Activated T-helper 17 cell treated with anti-CD3 and anti-CD28 coated beads, Interleukin-2, amount 50 U/mL, for 72 hours (primary cell): Measurements from ENCODE around the gene IL18RAP. TPM values are rescaled to one million over a fixed set of nuclear protein-coding genes. Genes with fewer than 3 reads are reported as not detected.

ENCODE experiments used
- ATAC-seq: fragments of 150-1000 bp; cut with Tn5 transposase; replicated peaks from 2 replicates; pipeline ENCODE4 v1.10.0; 2021; ENCODE audit warnings: mild to moderate bottlenecking, moderate library complexity
- H3K27ac Mint-ChIP-seq: one replicate; pipeline ENCODE4 v1.8.0; 2022; ENCODE audit warnings: mixed read lengths
- H3K27me3 Mint-ChIP-seq: one replicate; pipeline ENCODE4 v1.8.0; 2022; ENCODE audit warnings: mixed read lengths
- H3K36me3 Mint-ChIP-seq: one replicate; pipeline ENCODE4 v1.8.0; 2022; ENCODE audit warnings: low read depth, mild to moderate bottlenecking, mixed read lengths
- H3K4me1 Mint-ChIP-seq: one replicate; pipeline ENCODE4 v1.8.0; 2022; ENCODE audit warnings: mixed read lengths
- H3K4me3 Mint-ChIP-seq: one replicate; pipeline ENCODE4 v1.8.0; 2022; ENCODE audit warnings: mild to moderate bottlenecking, mixed read lengths
- H3K9me3 Mint-ChIP-seq: one replicate; pipeline ENCODE4 v1.8.0; 2022; ENCODE audit warnings: mixed read lengths
- total RNA-seq, 2 donors: library from RNA; stranded (reverse); gene quantifications; one replicate each; pipeline ENCODE4 v1.2.3, GENCODE V29; 2022

IL18RAP gene
- total RNA-seq, 2 donors from 2014 or later = 3.7 to 5.6 TPM

- Mint-ChIP-seq H3K9me3 (no peaks in the 10 kb centered on the region), H3K4me3 (no peak overlapping the region), H3K27me3 (peaks cover 5% of the 10 kb centered on the region), H3K36me3 (no peaks in the 10 kb centered on the region), H3K4me1 (no peaks in the 10 kb centered on the region), H3K27ac (no peak overlapping the region)
- ATAC-seq = no peak
These were observed 37.5 kb downstream of the IL18RAP start for GRCh38 chr2:102460467-102460866.

DNA sequence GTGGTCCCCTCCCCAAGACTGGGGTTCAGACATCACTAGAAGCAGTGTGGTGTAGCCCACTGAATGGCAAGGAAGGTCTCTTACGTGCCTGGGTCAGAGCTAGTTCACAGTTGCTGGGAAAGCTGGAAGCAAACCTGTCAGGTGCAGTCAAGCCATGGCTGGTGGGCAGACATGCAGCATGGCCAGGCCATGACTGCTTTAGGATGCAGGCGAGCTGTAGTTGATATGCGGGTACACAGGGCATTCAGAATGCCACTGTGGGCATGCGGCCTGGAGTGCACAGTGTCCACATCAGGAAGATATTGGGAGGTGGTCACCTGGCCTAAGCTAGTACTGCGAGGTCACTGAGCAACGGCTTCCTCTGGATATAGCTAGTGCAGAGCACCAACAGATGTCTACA lies 38.2 kb downstream of the IL18RAP start:
- Mint-ChIP-seq H3K27me3 (peaks cover 5% of the 10 kb centered on the region), H3K36me3 (no peaks in the 10 kb centered on the region), H3K9me3 (no peaks in the 10 kb centered on the region), H3K4me1 (no peaks in the 10 kb centered on the region), H3K4me3 (no peak overlapping the region), H3K27ac (no peak overlapping the region)
- ATAC-seq = no peak

- no peak for ATAC-seq
- Mint-ChIP-seq H3K27me3 (peaks cover 8% of the 10 kb centered on the region), H3K4me3 (no peak overlapping the region), H3K4me1 (no peaks in the 10 kb centered on the region), H3K27ac (no peak overlapping the region), H3K36me3 (no peaks in the 10 kb centered on the region), H3K9me3 (no peaks in the 10 kb centered on the region)
These were observed 40.2 kb downstream of the IL18RAP start for GRCh38 chr2:102463160-102463559.

- Mint-ChIP-seq H3K36me3 (no peaks in the 10 kb centered on the region), H3K27me3 (peaks cover 28% of the 10 kb centered on the region), H3K27ac (no peak overlapping the region), H3K9me3 (peaks cover 13% of the 10 kb centered on the region), H3K4me1 (no peaks in the 10 kb centered on the region), H3K4me3 (no peak overlapping the region)
- ATAC-seq = no peak
These were observed 47.2 kb downstream of the IL18RAP start for GRCh38 chr2:102470168-102470567.

GRCh38 chr2:102473020-102473419 lies 50.1 kb downstream of the IL18RAP start, which contains the start of gene SLC9A4:
TSS of gene SLC9A4 (plus strand) at chr2:102473226. CDS start at chr2:102473760, 534 bp downstream.
- Mint-ChIP-seq H3K4me3 (no peak within 1 kb of the TSS), H3K27ac (no peak within 1 kb of the TSS), H3K9me3 (peaks cover 13% of the 10 kb centered on the region), H3K36me3 (no peaks in the 10 kb centered on the region), H3K27me3 (peaks cover 35% of the 10 kb centered on the region), H3K4me1 (peaks cover 4% of the 10 kb centered on the region)
- ATAC-seq = no peak

GRCh38 chr2:102473631-102474030 lies 50.7 kb downstream of the IL18RAP start:
- Mint-ChIP-seq H3K9me3 (peaks cover 13% of the 10 kb centered on the region), H3K4me3 (no peak overlapping the region), H3K4me1 (peaks cover 4% of the 10 kb centered on the region), H3K27ac (no peak overlapping the region), H3K36me3 (no peaks in the 10 kb centered on the region), H3K27me3 (peaks cover 34% of the 10 kb centered on the region)
- ATAC-seq = no peak

GRCh38 chr2:102474785-102475184 lies 51.8 kb downstream of the IL18RAP start:
- no peaks in the 10 kb centered on the region for H3K36me3 Mint-ChIP-seq
- ATAC-seq = no peak
- H3K4me3 Mint-ChIP-seq = no peak overlapping the region
- H3K27ac Mint-ChIP-seq = no peak overlapping the region
- H3K4me1 Mint-ChIP-seq = peaks cover 4% of the 10 kb centered on the region
- H3K27me3 Mint-ChIP-seq = peaks cover 29% of the 10 kb centered on the region
- H3K9me3 Mint-ChIP-seq = peaks cover 7% of the 10 kb centered on the region

GRCh38 chr2:102478686-102479470 lies 55.9 kb downstream of the IL18RAP start:
- Mint-ChIP-seq H3K27me3 (peaks cover 18% of the 10 kb centered on the region), H3K4me3 (no peak overlapping the region), H3K4me1 (peaks cover 4% of the 10 kb centered on the region), H3K27ac (no peak overlapping the region), H3K36me3 (no peaks in the 10 kb centered on the region), H3K9me3 (no peaks in the 10 kb centered on the region)
- ATAC-seq = no peak

GRCh38 chr2:102480285-102481195 lies 57.6 kb downstream of the IL18RAP start:
- Mint-ChIP-seq H3K27ac (no peak overlapping the region), H3K9me3 (no peaks in the 10 kb centered on the region), H3K4me1 (peaks cover 4% of the 10 kb centered on the region), H3K4me3 (no peak overlapping the region), H3K27me3 (peaks cover 15% of the 10 kb centered on the region), H3K36me3 (no peaks in the 10 kb centered on the region)
- no peak for ATAC-seq

- no peaks in the 10 kb centered on the region for H3K9me3 Mint-ChIP-seq
- H3K27ac Mint-ChIP-seq = no peak overlapping the region
- H3K4me1 Mint-ChIP-seq = peaks cover 4% of the 10 kb centered on the region
- ATAC-seq = no peak
- no peaks in the 10 kb centered on the region for H3K36me3 Mint-ChIP-seq
- no peak overlapping the region for H3K4me3 Mint-ChIP-seq
- H3K27me3 Mint-ChIP-seq = peaks cover 15% of the 10 kb centered on the region
These were observed 59.0 kb downstream of the IL18RAP start for GRCh38 chr2:102481931-102482330.

DNA sequence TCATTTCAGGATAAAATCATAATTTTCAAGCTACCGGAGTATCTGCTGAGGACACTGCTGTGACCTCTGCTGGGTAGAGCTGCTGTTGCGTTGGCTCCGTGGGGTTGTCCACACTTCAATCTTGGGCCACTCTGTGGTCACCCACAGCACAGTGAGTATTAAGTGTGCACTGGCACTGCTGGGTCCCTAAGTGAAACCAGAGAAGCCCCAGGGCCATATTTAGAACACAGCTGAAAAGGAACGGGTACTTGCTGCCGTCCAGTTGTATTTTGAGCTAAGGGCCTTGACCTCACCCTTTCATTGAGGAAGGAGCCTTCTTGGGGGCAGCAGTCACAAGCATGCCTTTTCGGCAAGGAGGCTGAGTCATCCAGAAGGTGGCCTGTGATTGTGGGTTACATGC lies 60.1 kb downstream of the IL18RAP start:
- Mint-ChIP-seq H3K36me3 (no peaks in the 10 kb centered on the region), H3K4me1 (no peaks in the 10 kb centered on the region), H3K4me3 (no peak overlapping the region), H3K9me3 (no peaks in the 10 kb centered on the region), H3K27me3 (peaks cover 13% of the 10 kb centered on the region), H3K27ac (no peak overlapping the region)
- ATAC-seq = no peak

- no peaks in the 10 kb centered on the region for H3K9me3 Mint-ChIP-seq
- peaks cover 16% of the 10 kb centered on the region for H3K27me3 Mint-ChIP-seq
- no peaks in the 10 kb centered on the region for H3K36me3 Mint-ChIP-seq
- no peak overlapping the region for H3K27ac Mint-ChIP-seq
- no peak for ATAC-seq
- H3K4me1 Mint-ChIP-seq = peaks cover under 1% of the 10 kb centered on the region
- H3K4me3 Mint-ChIP-seq = no peak overlapping the region
These were observed 61.5 kb downstream of the IL18RAP start for GRCh38 chr2:102484310-102485061.

GRCh38 chr2:102485147-102485785 lies 62.3 kb downstream of the IL18RAP start:
- Mint-ChIP-seq H3K36me3 (no peaks in the 10 kb centered on the region), H3K9me3 (no peaks in the 10 kb centered on the region), H3K27me3 (peaks cover 20% of the 10 kb centered on the region), H3K4me1 (peaks cover 5% of the 10 kb centered on the region), H3K4me3 (no peak overlapping the region), H3K27ac (no peak overlapping the region)
- no peak for ATAC-seq
